H9 (cell line): ENCODE data around the gene GIPC2. TPM values are rescaled to one million over a fixed set of nuclear protein-coding genes. Genes with fewer than 3 reads are reported as not detected.

Source experiments
- DNase-seq: peaks from one replicate; pipeline ENCODE4 v3.0.0-alpha.2; 2017
- H2AFZ ChIP-seq: one replicate; pipeline ENCODE4 v1.6.1; 2013; ENCODE audit warnings: mild to moderate bottlenecking, low read length, control low read depth, moderate library complexity
- H2AK5ac ChIP-seq: 2 replicates; pipeline ENCODE4 v1.6.1; 2013; ENCODE audit warnings: low read length, control low read depth, mixed read lengths; ENCODE audit not compliant: insufficient read length
- H2BK120ac ChIP-seq: one replicate; pipeline ENCODE4 v1.6.1; 2013; ENCODE audit warnings: low read depth, mild to moderate bottlenecking, low read length, control low read depth, inconsistent platforms; ENCODE audit not compliant: poor library complexity, severe bottlenecking
- H2BK12ac ChIP-seq: 2 replicates; pipeline ENCODE4 v1.6.1; 2013; ENCODE audit warnings: low read length, control low read depth, mixed read lengths, low read depth; ENCODE audit not compliant: insufficient read length
- H2BK15ac ChIP-seq: 2 replicates; pipeline ENCODE4 v1.6.1; 2013; ENCODE audit warnings: low read depth, low read length, control low read depth
- H2BK20ac ChIP-seq: one replicate; pipeline ENCODE4 v1.6.1; 2013; ENCODE audit warnings: low read depth, mild to moderate bottlenecking, low read length, control low read depth, inconsistent platforms; ENCODE audit not compliant: poor library complexity, severe bottlenecking
- H2BK5ac ChIP-seq: 2 replicates; pipeline ENCODE4 v1.6.1; 2013; ENCODE audit warnings: low read length, control low read depth, mixed read lengths; ENCODE audit not compliant: insufficient read length
- H3K14ac ChIP-seq: 2 replicates; pipeline ENCODE4 v1.6.1; 2013; ENCODE audit warnings: low read length, control low read depth; ENCODE audit not compliant: insufficient read depth
- H3K18ac ChIP-seq: 2 replicates; pipeline ENCODE4 v1.6.1; 2013; ENCODE audit warnings: low read depth, mild to moderate bottlenecking, mixed read lengths, low read length, control low read depth; ENCODE audit not compliant: insufficient read length
- H3K23ac ChIP-seq: 2 replicates; pipeline ENCODE4 v1.6.1; 2013; ENCODE audit warnings: low read length, control low read depth, mixed read lengths, low read depth; ENCODE audit not compliant: insufficient read length
- H3K23me2 ChIP-seq: 2 replicates; pipeline ENCODE4 v1.6.1; 2013; ENCODE audit warnings: low read depth, mild to moderate bottlenecking, mixed read lengths, low read length, control low read depth; ENCODE audit not compliant: insufficient read length, poor library complexity, severe bottlenecking
- H3K27ac ChIP-seq: 2 replicates; pipeline ENCODE4 v1.5.1; 2013; ENCODE audit warnings: low read length, control low read depth, mixed read lengths, low read depth; ENCODE audit not compliant: insufficient read length
- H3K27me3 ChIP-seq: 2 replicates; pipeline ENCODE4 v1.6.1; 2013; ENCODE audit warnings: low read length, control low read depth, inconsistent platforms; ENCODE audit not compliant: insufficient read depth
- H3K4ac ChIP-seq: 2 replicates; pipeline ENCODE4 v1.6.1; 2013; ENCODE audit warnings: low read depth, mild to moderate bottlenecking, control low read depth, inconsistent platforms, low read length, moderate library complexity
- H3K4me1 ChIP-seq: 2 replicates; pipeline ENCODE4 v1.6.1; 2013; ENCODE audit warnings: low read length, control low read depth, inconsistent platforms; ENCODE audit not compliant: insufficient read depth
- H3K4me2 ChIP-seq: 2 replicates; pipeline ENCODE4 v1.6.1; 2013; ENCODE audit warnings: low read length, control low read depth, mixed read lengths; ENCODE audit not compliant: insufficient read length, insufficient read depth
- H3K56ac ChIP-seq: 2 replicates; pipeline ENCODE4 v1.6.1; 2013; ENCODE audit warnings: low read depth, mild to moderate bottlenecking, mixed read lengths, low read length, control low read depth; ENCODE audit not compliant: insufficient read length
- H3K79me1 ChIP-seq: 2 replicates; pipeline ENCODE4 v1.6.1; 2013; ENCODE audit warnings: low read depth, mild to moderate bottlenecking, moderate library complexity, low read length, control low read depth, inconsistent platforms; ENCODE audit not compliant: insufficient read depth, poor library complexity, severe bottlenecking
- H3K79me2 ChIP-seq: 2 replicates; pipeline ENCODE4 v1.6.1; 2013; ENCODE audit warnings: low read length, control low read depth, inconsistent platforms; ENCODE audit not compliant: insufficient read depth
- H3K9ac ChIP-seq: 2 replicates; pipeline ENCODE4 v1.6.1; 2013; ENCODE audit warnings: low read length, control low read depth, mixed read lengths; ENCODE audit not compliant: insufficient read length; ENCODE audit errors: extremely low read depth
- H3K9me3 ChIP-seq: one replicate; pipeline ENCODE4 v1.6.1; 2013; ENCODE audit warnings: low read depth, low read length, inconsistent platforms; ENCODE audit not compliant: control insufficient read depth
- H3T11ph ChIP-seq: one replicate; pipeline ENCODE4 v1.6.1; 2013; ENCODE audit warnings: mild to moderate bottlenecking, low read length, control low read depth, inconsistent platforms
- H4K20me1 ChIP-seq: one replicate; pipeline ENCODE4 v1.6.1; 2013; ENCODE audit not compliant: control insufficient read depth, insufficient read length, insufficient read depth
- H4K5ac ChIP-seq: 2 replicates; pipeline ENCODE4 v1.6.1; 2013; ENCODE audit warnings: low read depth, mild to moderate bottlenecking, mixed read lengths, low read length, control low read depth; ENCODE audit not compliant: insufficient read length
- H4K8ac ChIP-seq: replicated peaks from 2 replicates; pipeline ENCODE4 v1.6.1; 2013; ENCODE audit warnings: low read length, control low read depth, mixed read lengths, low read depth; ENCODE audit not compliant: insufficient read length
- H4K91ac ChIP-seq: 2 replicates; pipeline ENCODE4 v1.6.1; 2013; ENCODE audit warnings: low read depth, mild to moderate bottlenecking, moderate library complexity, mixed read lengths, low read length, control low read depth; ENCODE audit not compliant: insufficient read length
- H3K27ac Mint-ChIP-seq, 3 experiments: 2 replicates in 2 of 3; 3 replicates in 1 of 3; pipeline ENCODE4 v1.8.0; 2020 to 2021; ENCODE audit warnings: mixed read lengths in 3 of 3, mild to moderate bottlenecking in 1 of 3, moderate library complexity in 1 of 3
- H3K27me3 Mint-ChIP-seq: 2 replicates; pipeline ENCODE4 v1.8.0; 2021; ENCODE audit warnings: low read depth, mild to moderate bottlenecking, moderate library complexity, mixed read lengths
- H3K36me3 Mint-ChIP-seq, 3 experiments: 2 replicates in 2 of 3; 3 replicates in 1 of 3; pipeline ENCODE4 v1.8.0; 2020 to 2021; ENCODE audit warnings: low read depth in 3 of 3, mixed read lengths in 3 of 3; ENCODE audit not compliant: insufficient read depth in 1 of 3
- H3K4me1 Mint-ChIP-seq, 2 experiments: 2 replicates each; pipeline ENCODE4 v1.8.0; 2020; ENCODE audit warnings: mixed read lengths in 2 of 2
- H3K4me3 Mint-ChIP-seq, 2 experiments: 2 replicates in 1 of 2; 3 replicates in 1 of 2; pipeline ENCODE4 v1.8.0; 2020 to 2021; ENCODE audit warnings: mild to moderate bottlenecking in 2 of 2, mixed read lengths in 2 of 2, moderate library complexity in 1 of 2
- H3K9me3 Mint-ChIP-seq, 2 experiments: 2 replicates in 1 of 2; 3 replicates in 1 of 2; pipeline ENCODE4 v1.8.0; 2020; ENCODE audit warnings: mild to moderate bottlenecking in 2 of 2, mixed read lengths in 2 of 2, moderate library complexity in 1 of 2
- WGBS: extraction: QIAGEN DNeasy Blood & Tissue Kit; methylation state at CpG from one replicate; pipeline ENCODE4 v1.1.7; 2013; ENCODE audit warnings: missing lambda C conversion rate, low lambda C conversion rate, mixed read lengths; ENCODE audit not compliant: insufficient read length; ENCODE audit errors: extremely low coverage; 5-methylcytosine and 5-hydroxymethylcytosine counted together
- total RNA-seq: library from RNA; stranded (reverse); gene quantifications from 2 replicates; pipeline ENCODE4 v1.2.1, GENCODE V29; 2021
- TF ChIP-seq, protein P1 (sequence below): fragments of 200-600 bp; sonication (generic); conservative IDR thresholded peaks from 3 replicates; pipeline ENCODE4 v1.8.0; 2021; ENCODE audit warnings: antibody characterized with exemption, mild to moderate bottlenecking

Gene GIPC2
- total RNA-seq, 1 experiment from 2014 or later = 0.85 TPM

DNA sequence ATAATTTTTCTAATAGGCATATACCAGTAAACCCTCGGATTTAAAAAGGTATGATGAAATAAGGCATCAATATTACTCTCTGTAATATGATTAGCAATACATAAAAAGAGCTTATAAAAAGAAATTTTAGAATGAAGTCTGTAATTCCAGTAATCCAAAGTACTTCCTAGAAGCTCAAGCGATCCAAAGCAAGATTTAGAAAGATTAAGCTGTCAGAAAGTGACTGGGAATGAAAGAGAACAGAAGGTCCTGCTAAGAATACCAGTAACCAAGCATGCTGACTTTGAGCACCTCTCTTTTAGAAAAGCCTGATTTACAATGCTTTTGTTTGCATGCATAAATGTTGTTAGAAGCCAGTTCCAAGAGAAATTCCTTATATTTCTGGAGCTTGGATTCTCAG, 125.1 kb downstream of the GIPC2 start:
- Histone ChIP-seq H2AK5ac (no peak overlapping the region), H3K9ac (no peak overlapping the region), H3K79me2 (no peaks in the 10 kb centered on the region), H2BK20ac (no peak overlapping the region), H3K23ac (no peak overlapping the region), H3T11ph (no peak overlapping the region), H2BK120ac (no peak overlapping the region), H3K14ac (no peak overlapping the region), H2BK5ac (no peak overlapping the region), H4K91ac (no peak overlapping the region), H4K8ac (no peak overlapping the region), H3K4me2 (no peak overlapping the region), H3K56ac (no peak overlapping the region), H2BK12ac (no peak overlapping the region), H3K23me2 (no peaks in the 10 kb centered on the region), H3K4me1 (no peaks in the 10 kb centered on the region), H3K79me1 (no peaks in the 10 kb centered on the region), H3K27ac (no peak overlapping the region), H3K27me3 (no peaks in the 10 kb centered on the region), H2AFZ (no peak overlapping the region), H4K5ac (no peak overlapping the region), H2BK15ac (no peak overlapping the region), H3K4ac (no peak overlapping the region), H4K20me1 (no peaks in the 10 kb centered on the region), H3K9me3 (no peaks in the 10 kb centered on the region), H3K18ac (no peak overlapping the region)
- Mint-ChIP-seq H3K4me3 (no peak overlapping the region), H3K4me1 (peaks cover 4 to 5% of the 10 kb centered on the region in 2 experiments), H3K36me3 (no peaks in the 10 kb centered on the region), H3K27me3 (peaks cover 4% of the 10 kb centered on the region; the same call in 1 of the 2 replicates), H3K27ac (no peak overlapping the region), H3K9me3 (no peaks in the 10 kb centered on the region)
- TF ChIP-seq, protein P1, sequence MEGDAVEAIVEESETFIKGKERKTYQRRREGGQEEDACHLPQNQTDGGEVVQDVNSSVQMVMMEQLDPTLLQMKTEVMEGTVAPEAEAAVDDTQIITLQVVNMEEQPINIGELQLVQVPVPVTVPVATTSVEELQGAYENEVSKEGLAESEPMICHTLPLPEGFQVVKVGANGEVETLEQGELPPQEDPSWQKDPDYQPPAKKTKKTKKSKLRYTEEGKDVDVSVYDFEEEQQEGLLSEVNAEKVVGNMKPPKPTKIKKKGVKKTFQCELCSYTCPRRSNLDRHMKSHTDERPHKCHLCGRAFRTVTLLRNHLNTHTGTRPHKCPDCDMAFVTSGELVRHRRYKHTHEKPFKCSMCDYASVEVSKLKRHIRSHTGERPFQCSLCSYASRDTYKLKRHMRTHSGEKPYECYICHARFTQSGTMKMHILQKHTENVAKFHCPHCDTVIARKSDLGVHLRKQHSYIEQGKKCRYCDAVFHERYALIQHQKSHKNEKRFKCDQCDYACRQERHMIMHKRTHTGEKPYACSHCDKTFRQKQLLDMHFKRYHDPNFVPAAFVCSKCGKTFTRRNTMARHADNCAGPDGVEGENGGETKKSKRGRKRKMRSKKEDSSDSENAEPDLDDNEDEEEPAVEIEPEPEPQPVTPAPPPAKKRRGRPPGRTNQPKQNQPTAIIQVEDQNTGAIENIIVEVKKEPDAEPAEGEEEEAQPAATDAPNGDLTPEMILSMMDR = no peak
- no CpG with 5 or more reads among the region's 2 CpGs for WGBS
- DNase-seq = no peak
